ENCODE measurements around the gene SMIM8.

DNA sequence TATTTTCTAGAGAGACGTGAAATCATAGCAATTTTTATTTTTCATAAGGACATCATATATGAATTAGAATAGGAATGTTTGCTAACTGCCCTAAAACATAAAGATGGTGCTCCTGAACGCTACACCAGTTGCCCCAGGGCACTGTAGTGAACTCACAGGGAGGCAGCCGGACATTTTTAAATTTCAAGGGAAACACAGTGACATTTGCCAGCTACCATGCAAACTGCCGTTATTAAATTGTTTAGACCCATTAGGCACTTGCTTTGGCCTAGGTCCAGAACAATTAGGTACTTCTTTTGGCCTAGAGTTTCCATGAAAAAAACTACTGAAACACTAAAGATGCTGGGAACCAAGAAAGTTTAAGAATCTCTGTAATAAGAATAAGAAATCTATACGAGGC, 60.5 kb downstream of the SMIM8 start:
- TF ChIP-seq SMC3 (IDR thresholded peaks at IDR 0.05; ENCODE audit: low read depth, low read length) (no peak), RCOR1 (IDR thresholded peaks at IDR 0.05; ENCODE audit: insufficient replicate concordance, low read length) (no peak), POLR2A (IDR thresholded peaks at IDR 0.05; ENCODE audit: low read depth, low read length) (no peak), RFX5 (IDR thresholded peaks at IDR 0.05; ENCODE audit: low read depth, low read length) (no peak), BHLHE40 (IDR thresholded peaks at IDR 0.05; ENCODE audit: low read depth, low read length) (no peak), FOS (IDR thresholded peaks at IDR 0.05; ENCODE audit: low read depth, low read length) (no peak), RAD21 (IDR thresholded peaks at IDR 0.05; ENCODE audit: low read length) (no peak), MAZ (IDR thresholded peaks at IDR 0.05; ENCODE audit: borderline replicate concordance, low read depth, low read length) (no peak), CEBPB (IDR thresholded peaks at IDR 0.05; ENCODE audit: low read depth, low read length) (no peak), MXI1 (IDR thresholded peaks at IDR 0.05; ENCODE audit: borderline replicate concordance, low read depth, low read length) (no peak), MAFK (IDR thresholded peaks at IDR 0.05; ENCODE audit: low read depth, low read length) (no peak), NFE2L2 (IDR thresholded peaks at IDR 0.05; ENCODE audit: low read depth, low read length) (no peak)
- TF ChIP-seq, protein P1, sequence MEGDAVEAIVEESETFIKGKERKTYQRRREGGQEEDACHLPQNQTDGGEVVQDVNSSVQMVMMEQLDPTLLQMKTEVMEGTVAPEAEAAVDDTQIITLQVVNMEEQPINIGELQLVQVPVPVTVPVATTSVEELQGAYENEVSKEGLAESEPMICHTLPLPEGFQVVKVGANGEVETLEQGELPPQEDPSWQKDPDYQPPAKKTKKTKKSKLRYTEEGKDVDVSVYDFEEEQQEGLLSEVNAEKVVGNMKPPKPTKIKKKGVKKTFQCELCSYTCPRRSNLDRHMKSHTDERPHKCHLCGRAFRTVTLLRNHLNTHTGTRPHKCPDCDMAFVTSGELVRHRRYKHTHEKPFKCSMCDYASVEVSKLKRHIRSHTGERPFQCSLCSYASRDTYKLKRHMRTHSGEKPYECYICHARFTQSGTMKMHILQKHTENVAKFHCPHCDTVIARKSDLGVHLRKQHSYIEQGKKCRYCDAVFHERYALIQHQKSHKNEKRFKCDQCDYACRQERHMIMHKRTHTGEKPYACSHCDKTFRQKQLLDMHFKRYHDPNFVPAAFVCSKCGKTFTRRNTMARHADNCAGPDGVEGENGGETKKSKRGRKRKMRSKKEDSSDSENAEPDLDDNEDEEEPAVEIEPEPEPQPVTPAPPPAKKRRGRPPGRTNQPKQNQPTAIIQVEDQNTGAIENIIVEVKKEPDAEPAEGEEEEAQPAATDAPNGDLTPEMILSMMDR (conservative IDR thresholded peaks at IDR 0.05; ENCODE audit: low read depth, low read length): no peak
- TF ChIP-seq, protein P2, sequence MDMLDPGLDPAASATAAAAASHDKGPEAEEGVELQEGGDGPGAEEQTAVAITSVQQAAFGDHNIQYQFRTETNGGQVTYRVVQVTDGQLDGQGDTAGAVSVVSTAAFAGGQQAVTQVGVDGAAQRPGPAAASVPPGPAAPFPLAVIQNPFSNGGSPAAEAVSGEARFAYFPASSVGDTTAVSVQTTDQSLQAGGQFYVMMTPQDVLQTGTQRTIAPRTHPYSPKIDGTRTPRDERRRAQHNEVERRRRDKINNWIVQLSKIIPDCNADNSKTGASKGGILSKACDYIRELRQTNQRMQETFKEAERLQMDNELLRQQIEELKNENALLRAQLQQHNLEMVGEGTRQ (IDR thresholded peaks at IDR 0.05; ENCODE audit: low read depth, low read length): no peak

Measured in IMR-90 (cell line).